ENCODE measurements around the gene SHC2. TPM values are rescaled to one million over a fixed set of nuclear protein-coding genes. Genes with fewer than 3 reads are reported as not detected.

The SHC2 gene
- total RNA-seq, 1 experiment from 2014 or later, result 0.18 TPM

- BruUV-seq (replicated peaks), result no TSS peak
- Histone ChIP-seq H3K27ac (ENCODE audit: low read length) (no peak overlapping the region), H4K20me1 (ENCODE audit: low read length) (no peaks in the 10 kb centered on the region), H3K79me2 (ENCODE audit: low read length) (no peaks in the 10 kb centered on the region), H3K9ac (ENCODE audit: low read length) (no peak overlapping the region), H3K9me3 (ENCODE audit: low read length) (no peaks in the 10 kb centered on the region), H3F3A (ENCODE audit: low read length, unreplicated experiment) (no peaks in the 10 kb centered on the region), H3K4me3 (ENCODE audit: low read length) (no peak overlapping the region), H3K9me2 (replicated peaks; ENCODE audit: low read length) (no peaks in the 10 kb centered on the region), H3K36me3 (ENCODE audit: low read depth, low read length) (no peaks in the 10 kb centered on the region), H3K4me1 (ENCODE audit: insufficient read depth, low read length) (no peaks in the 10 kb centered on the region), H3K4me2 (ENCODE audit: low read length) (no peak overlapping the region), H3K27me3 (ENCODE audit: low read length) (no peaks in the 10 kb centered on the region), H2AFZ (ENCODE audit: low read length) (no peak overlapping the region)
- ChIA-PET POLR2A (ENCODE audit: unreplicated experiment) (no interaction called here), CTCF (no interaction called here)
- TF ChIP-seq EZH2 (IDR thresholded peaks at IDR 0.05; ENCODE audit: low read length, unreplicated experiment) (no peak), EZH2phosphoT487 (IDR thresholded peaks at IDR 0.05; ENCODE audit: borderline replicate concordance, low read length) (no peak), CTCF (conservative IDR thresholded peaks at IDR 0.05; ENCODE audit: low read depth, low read length) (no peak)
- DNase-seq (no peak), ATAC-seq (no peak)
- intact Hi-C loops (cut with micrococcal nuclease), result no loop called here
Observed at GRCh38 chr19:485077-485476, 24.2 kb upstream of the SHC2 start.

- intact Hi-C loops (cut with micrococcal nuclease), result no loop called here
- Histone ChIP-seq H3K4me3 (ENCODE audit: low read length) (no peak overlapping the region), H3K9me2 (replicated peaks; ENCODE audit: low read length) (no peaks in the 10 kb centered on the region), H3K4me2 (ENCODE audit: low read length) (no peak overlapping the region), H3K27ac (ENCODE audit: low read length) (no peak overlapping the region), H3K79me2 (ENCODE audit: low read length) (no peaks in the 10 kb centered on the region), H3K9me3 (ENCODE audit: low read length) (no peaks in the 10 kb centered on the region), H3K9ac (ENCODE audit: low read length) (no peak overlapping the region), H3K4me1 (ENCODE audit: insufficient read depth, low read length) (no peaks in the 10 kb centered on the region), H3K27me3 (ENCODE audit: low read length) (no peaks in the 10 kb centered on the region), H3F3A (ENCODE audit: low read length, unreplicated experiment) (no peaks in the 10 kb centered on the region), H3K36me3 (ENCODE audit: low read depth, low read length) (no peaks in the 10 kb centered on the region), H4K20me1 (ENCODE audit: low read length) (no peaks in the 10 kb centered on the region), H2AFZ (ENCODE audit: low read length) (no peak overlapping the region)
- TF ChIP-seq CTCF (conservative IDR thresholded peaks at IDR 0.05; ENCODE audit: low read depth, low read length) (no peak), EZH2phosphoT487 (IDR thresholded peaks at IDR 0.05; ENCODE audit: borderline replicate concordance, low read length) (no peak), EZH2 (IDR thresholded peaks at IDR 0.05; ENCODE audit: low read length, unreplicated experiment) (no peak)
- BruUV-seq (replicated peaks), result no TSS peak
- ATAC-seq, result no peak
- DNase-seq, result no peak
- ChIA-PET POLR2A (ENCODE audit: unreplicated experiment) (no interaction called here), CTCF (no interaction called here)
Observed at GRCh38 chr19:484494-484893, 23.7 kb upstream of the SHC2 start.

- no TSS peak for BruUV-seq (replicated peaks)
- H3K9ac ChIP-seq (ENCODE audit: low read length), result no peak overlapping the region
- ChIA-PET CTCF (no interaction called here), POLR2A (ENCODE audit: unreplicated experiment) (no interaction called here)
- H2AFZ ChIP-seq (ENCODE audit: low read length), result no peak overlapping the region
- H3F3A ChIP-seq (ENCODE audit: low read length, unreplicated experiment), result no peaks in the 10 kb centered on the region
- no peaks in the 10 kb centered on the region for H3K9me2 ChIP-seq (replicated peaks; ENCODE audit: low read length)
- H4K20me1 ChIP-seq (ENCODE audit: low read length), result no peaks in the 10 kb centered on the region
- ATAC-seq (no peak), DNase-seq (no peak)
- intact Hi-C loops (cut with micrococcal nuclease), result no loop called here
- H3K9me3 ChIP-seq (ENCODE audit: low read length), result no peaks in the 10 kb centered on the region
- H3K27me3 ChIP-seq (ENCODE audit: low read length), result no peaks in the 10 kb centered on the region
- TF ChIP-seq EZH2 (IDR thresholded peaks at IDR 0.05; ENCODE audit: low read length, unreplicated experiment), result no peak
- TF ChIP-seq CTCF (conservative IDR thresholded peaks at IDR 0.05; ENCODE audit: low read depth, low read length), result no peak
- no peak for TF ChIP-seq EZH2phosphoT487 (IDR thresholded peaks at IDR 0.05; ENCODE audit: borderline replicate concordance, low read length)
- H3K4me1 ChIP-seq (ENCODE audit: insufficient read depth, low read length), result no peaks in the 10 kb centered on the region
- no peak overlapping the region for H3K4me3 ChIP-seq (ENCODE audit: low read length)
- H3K36me3 ChIP-seq (ENCODE audit: low read depth, low read length), result no peaks in the 10 kb centered on the region
- H3K27ac ChIP-seq (ENCODE audit: low read length), result no peak overlapping the region
- no peaks in the 10 kb centered on the region for H3K79me2 ChIP-seq (ENCODE audit: low read length)
- no peak overlapping the region for H3K4me2 ChIP-seq (ENCODE audit: low read length)
Observed at GRCh38 chr19:483332-484072, 22.7 kb upstream of the SHC2 start.

All from PC-3 (cell line).